Activated CD8-positive, alpha-beta T cell treated with anti-CD3 and anti-CD28 coated beads for 36 hours (primary cell): ENCODE data around the gene NFKBIA. TPM values are rescaled to one million over a fixed set of nuclear protein-coding genes. Genes with fewer than 3 reads are reported as not detected.
A peak's percentile ranks its signal among the peaks of the same experiment; 100 is the strongest.
"Not testable (repeated sequence)": the region's sequence is repeated elsewhere in the genome, so short reads cannot be mapped to it uniquely, and the experiment has no call there.

Source experiments
- ATAC-seq: fragments of 200-7000 bp; cut with Tn5 transposase; one replicate; pipeline ENCODE4 v1.10.0; 2021; ENCODE audit warnings: mild to moderate bottlenecking, moderate library complexity
- CTCF ChIA-PET: fragments of 350-600 bp; sonication (Branson Sonifier 250); formaldehyde crosslinking; loops from one replicate; lab custom pipeline; 2021; ENCODE audit warnings: antibody characterized with exemption; lab: Charles Lee
- POLR2A ChIA-PET: fragments of 350-600 bp; sonication (Branson Sonifier 250); formaldehyde crosslinking; loops from one replicate; lab custom pipeline; 2021; ENCODE audit warnings: antibody characterized with exemption; lab: Charles Lee
- DNase-seq: peaks from one replicate; pipeline ENCODE4 v3.0.0-alpha.2; 2020
- H3K27ac Mint-ChIP-seq: one replicate; pipeline ENCODE4 v1.8.0; 2021; ENCODE audit warnings: mild to moderate bottlenecking, mixed read lengths
- H3K27me3 Mint-ChIP-seq: one replicate; pipeline ENCODE4 v1.8.0; 2021; ENCODE audit warnings: mixed read lengths
- H3K36me3 Mint-ChIP-seq: one replicate; pipeline ENCODE4 v1.8.0; 2021; ENCODE audit warnings: low read depth, mixed read lengths
- H3K4me1 Mint-ChIP-seq: one replicate; pipeline ENCODE4 v1.8.0; 2021; ENCODE audit warnings: low read depth, mixed read lengths
- H3K4me3 Mint-ChIP-seq: one replicate; pipeline ENCODE4 v1.8.0; 2021; ENCODE audit warnings: mild to moderate bottlenecking, moderate library complexity, mixed read lengths
- H3K9me3 Mint-ChIP-seq: one replicate; pipeline ENCODE4 v1.8.0; 2021; ENCODE audit warnings: mixed read lengths
- CTCF ChIP-seq: fragments of 200-600 bp; IDR thresholded peaks from one replicate; pipeline ENCODE4 v1.8.0; 2022; ENCODE audit warnings: antibody characterized with exemption, mild to moderate bottlenecking
- intact Hi-C: fragments of 100-400 bp; cut with micrococcal nuclease; formaldehyde crosslinking; loops from one replicate; pipeline ENCODE4 v1.10.0; 2022
- total RNA-seq, 2 experiments: library from RNA; stranded (reverse); gene quantifications; one replicate each; pipeline ENCODE4 v1.2.3, GENCODE V29; 2021

Gene NFKBIA
- total RNA-seq, 2 experiments from 2014 or later: 218 to 227 TPM

GRCh38 chr14:35378425-35379233 is 25.9 kb downstream of the NFKBIA start:
- ATAC-seq (no peak), DNase-seq (no peak)
- TF ChIP-seq CTCF: no peak
- H3K27me3 Mint-ChIP-seq: no peaks in the 10 kb centered on the region
- no peaks in the 10 kb centered on the region for H3K36me3 Mint-ChIP-seq
- ChIA-PET POLR2A (no interaction called here), CTCF (interaction anchor here (1.4 kb wide), 1 partner anchor 9 kb away, joined by 3 read pairs; no protein-coding TSS in a partner anchor)
- no peak overlapping the region for H3K4me3 Mint-ChIP-seq
- no peaks in the 10 kb centered on the region for H3K9me3 Mint-ChIP-seq
- peaks cover 5% of the 10 kb centered on the region for H3K4me1 Mint-ChIP-seq
- intact Hi-C loops: no loop called here
- H3K27ac Mint-ChIP-seq: no peak overlapping the region

DNA sequence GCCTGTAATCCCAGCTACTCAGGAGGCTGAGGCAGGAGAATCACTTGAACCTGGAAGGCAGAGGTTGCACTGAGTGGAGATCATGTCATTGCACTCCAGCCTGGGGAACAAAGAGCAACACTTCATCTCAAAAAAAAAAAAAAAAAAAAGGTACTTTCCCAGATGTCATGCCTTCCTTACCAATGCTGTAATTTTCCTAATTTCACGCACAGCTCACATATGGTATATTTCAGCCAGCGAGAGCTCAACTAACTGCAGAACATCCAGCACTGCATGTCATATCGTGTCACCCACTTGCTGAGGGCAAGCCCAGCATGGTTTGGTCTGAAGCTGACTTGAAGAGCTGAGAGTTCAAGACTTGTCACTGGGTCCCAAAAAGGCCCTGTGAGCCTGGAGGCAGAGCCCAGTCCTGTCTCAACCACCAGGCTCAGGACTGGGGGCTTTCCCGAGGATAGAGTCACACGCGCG is 29.0 kb downstream of the NFKBIA start:
- ChIA-PET POLR2A (interaction anchor here (0.6 to 2.4 kb wide), 4 partner anchors 8 to 186 kb away, joined by 3 to 8 read pairs (median 4); no protein-coding TSS in a partner anchor), CTCF (interaction anchor here (1.1 to 1.9 kb wide), 4 partner anchors 11 to 235 kb away, joined by 3 to 6 read pairs (median 3); no protein-coding TSS in a partner anchor)
- Mint-ChIP-seq H3K27ac (no peak overlapping the region), H3K36me3 (no peaks in the 10 kb centered on the region), H3K9me3 (peaks cover 7% of the 10 kb centered on the region), H3K4me1 (peaks cover 10% of the 10 kb centered on the region), H3K4me3 (no peak overlapping the region), H3K27me3 (no peaks in the 10 kb centered on the region)
- DNase-seq (no peak), ATAC-seq (peak; percentile 53)
- intact Hi-C loops: no loop called here
- TF ChIP-seq CTCF: no peak

GRCh38 chr14:35374263-35374712 is 30.3 kb downstream of the NFKBIA start:
- Mint-ChIP-seq H3K27ac (no peak overlapping the region), H3K4me3 (no peak overlapping the region), H3K27me3 (no peaks in the 10 kb centered on the region), H3K9me3 (peaks cover 7% of the 10 kb centered on the region), H3K36me3 (no peaks in the 10 kb centered on the region), H3K4me1 (peaks cover 15% of the 10 kb centered on the region)
- CTCF ChIA-PET: interaction anchor here (1.1 to 1.9 kb wide), 3 partner anchors 54 to 233 kb away, joined by 3 to 6 read pairs (median 3); no protein-coding TSS in a partner anchor
- intact Hi-C loops: no loop called here
- POLR2A ChIA-PET: interaction anchor here (0.6 to 2.4 kb wide), 4 partner anchors 9 to 233 kb away, joined by 4 to 9 read pairs (median 6); partner anchors contain the start of gene NFKBIA
- DNase-seq: no peak
- ATAC-seq: no peak
- TF ChIP-seq CTCF: no peak

GRCh38 chr14:35373208-35373607 is 31.3 kb downstream of the NFKBIA start:
- CTCF ChIA-PET: interaction anchor here (1.2 kb wide), 1 partner anchor 55 kb away, joined by 3 read pairs; no protein-coding TSS in a partner anchor
- DNase-seq, H3K27me3 Mint-ChIP-seq, ATAC-seq, H3K4me3 Mint-ChIP-seq, intact Hi-C loops, H3K9me3 Mint-ChIP-seq, H3K36me3 Mint-ChIP-seq, H3K27ac Mint-ChIP-seq: not testable (repeated sequence)
- POLR2A ChIA-PET: interaction anchor here (1.9 kb wide), 1 partner anchor 31 kb away, joined by 9 read pairs; the partner anchor contains the start of gene NFKBIA
- peaks cover 26% of the 10 kb centered on the region for H3K4me1 Mint-ChIP-seq

DNA sequence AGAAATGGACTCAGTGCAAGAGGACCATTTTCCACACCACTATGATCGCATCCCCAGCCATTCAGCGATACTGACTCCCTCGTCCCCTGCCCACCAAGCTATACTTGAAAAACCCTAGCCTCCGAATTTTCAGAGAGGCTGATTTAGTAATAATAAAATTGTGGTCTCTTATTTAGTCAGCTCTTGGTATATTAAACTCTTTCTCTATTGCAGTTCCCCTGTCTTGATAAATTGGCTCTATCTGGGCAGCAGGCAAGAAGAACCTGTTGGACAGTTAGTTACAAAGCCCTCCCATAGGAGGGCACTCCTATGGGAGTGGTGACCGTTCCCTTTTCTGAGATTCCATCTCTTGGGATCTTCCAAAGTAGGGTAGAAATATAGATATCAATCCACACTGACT is 33.6 kb downstream of the NFKBIA start:
- intact Hi-C loops: no loop called here
- DNase-seq (no peak), ATAC-seq (no peak)
- Mint-ChIP-seq H3K36me3 (no peaks in the 10 kb centered on the region), H3K9me3 (peaks cover 7% of the 10 kb centered on the region), H3K4me3 (no peak overlapping the region), H3K27me3 (no peaks in the 10 kb centered on the region), H3K27ac (no peak overlapping the region), H3K4me1 (peaks cover 48% of the 10 kb centered on the region)
- ChIA-PET POLR2A (interaction anchor here (10.2 kb wide), 1 partner anchor 32 kb away, joined by 150 read pairs; the partner anchor contains the start of gene NFKBIA), CTCF (interaction anchor here (1.1 to 2.5 kb wide), 3 partner anchors 31 to 35 kb away, joined by 3 to 8 read pairs (median 4); partner anchors contain the start of gene NFKBIA)
- TF ChIP-seq CTCF: no peak
